HEK293T (cell line): ENCODE measurements around the gene NT5DC1.

Experiments used
- ARNT ChIP-seq: fragments of 450-650 bp; IDR thresholded peaks from 2 replicates; pipeline ENCODE4 v1.6.1; 2017; ENCODE audit warnings: mild to moderate bottlenecking
- BHLHE40 ChIP-seq: fragments of 450-650 bp; IDR thresholded peaks from 2 replicates; pipeline ENCODE4 v1.6.1; 2016; ENCODE audit warnings: mild to moderate bottlenecking, moderate library complexity, borderline replicate concordance
- CTBP1 ChIP-seq: fragments of 450-650 bp; IDR thresholded peaks from 2 replicates; pipeline ENCODE4 v1.6.1; 2016; ENCODE audit warnings: borderline replicate concordance
- FOXA1 ChIP-seq: fragments of 450-650 bp; IDR thresholded peaks from 2 replicates; pipeline ENCODE4 v1.6.1; 2016; ENCODE audit warnings: mild to moderate bottlenecking
- L3MBTL2 ChIP-seq: fragments of 450-650 bp; conservative IDR thresholded peaks from 2 replicates; pipeline ENCODE4 v1.6.1; 2016; ENCODE audit warnings: mild to moderate bottlenecking
- NFRKB ChIP-seq: fragments of 450-650 bp; IDR thresholded peaks from 2 replicates; pipeline ENCODE4 v1.6.1; 2016; ENCODE audit warnings: mild to moderate bottlenecking, moderate library complexity
- SP1 ChIP-seq: fragments of 450-650 bp; IDR thresholded peaks from 2 replicates; pipeline ENCODE4 v1.6.1; 2017
- TARDBP ChIP-seq: fragments of 450-650 bp; IDR thresholded peaks from 2 replicates; pipeline ENCODE4 v1.6.1; 2016
- ZNF384 ChIP-seq: fragments of 450-650 bp; IDR thresholded peaks from 2 replicates; pipeline ENCODE4 v1.6.1; 2016

DNA sequence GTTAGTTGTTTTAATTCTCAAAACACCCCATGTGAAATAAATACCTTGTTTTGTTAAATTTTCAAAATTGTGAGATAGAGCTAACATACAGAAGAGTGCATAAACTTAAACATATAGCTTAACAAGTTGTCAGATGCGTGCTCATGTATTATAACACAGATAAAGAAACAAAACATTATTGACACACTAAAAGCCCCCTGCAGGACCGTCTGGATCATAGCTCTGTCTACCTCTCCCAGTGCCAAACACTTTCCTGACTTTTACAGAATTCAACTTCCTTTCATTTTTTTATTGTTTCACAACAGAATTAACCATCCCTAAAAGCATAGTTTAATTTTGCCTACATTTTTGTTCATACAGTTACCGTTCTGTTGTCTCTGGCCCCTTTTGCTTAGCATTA lies 22.1 kb upstream of the NT5DC1 start:
- TF ChIP-seq ARNT (no peak), ZNF384 (no peak), SP1 (no peak), TARDBP (no peak), FOXA1 (no peak), L3MBTL2 (no peak), NFRKB (no peak), BHLHE40 (no peak), CTBP1 (no peak)
